A549 (cell line): ENCODE data around the gene PROCA1. TPM values are rescaled to one million over a fixed set of nuclear protein-coding genes. Genes with fewer than 3 reads are reported as not detected.

Experiments used
- CBX8 ChIP-seq: fragments of 200-600 bp; sonication (generic); IDR thresholded peaks from 2 replicates; pipeline ENCODE4 v1.6.1; 2016
- EHF ChIP-seq: fragments of 250-450 bp; sonication (Bioruptor Pico); IDR thresholded peaks from 2 replicates; pipeline ENCODE4 v1.5.0; 2020; ENCODE audit warnings: mild to moderate bottlenecking
- EP300 ChIP-seq, 2 experiments: fragments of >200 bp; sonication (Bioruptor Twin); formaldehyde crosslinking; IDR thresholded peaks; 2 replicates in 1 of 2; 3 replicates in 1 of 2; pipeline ENCODE4 v1.6.1; 2016 to 2017
- FOSL2 ChIP-seq, 2 experiments: fragments of 450-650 bp in 1 of 2; fragments of >200 bp in 1 of 2; sonication (Bioruptor Twin) in 1 of 2; formaldehyde crosslinking; IDR thresholded peaks; 2 replicates each; pipeline versions ENCODE4 v1.5.0 to v1.6.1; 2016 to 2020; ENCODE audit warnings: mild to moderate bottlenecking in 1 of 2, moderate library complexity in 1 of 2
- HOXA7 ChIP-seq: fragments of 250-450 bp; sonication (Bioruptor Pico); IDR thresholded peaks from 2 replicates; pipeline ENCODE4 v1.5.0; 2020; ENCODE audit warnings: mild to moderate bottlenecking, moderate library complexity
- JUN ChIP-seq, 2 experiments: fragments of >200 bp; sonication (Bioruptor Twin); formaldehyde crosslinking; IDR thresholded peaks; 2 replicates in 1 of 2; 3 replicates in 1 of 2; pipeline ENCODE4 v1.6.1; 2016 to 2017
- JUNB ChIP-seq: fragments of >200 bp; sonication (Bioruptor Twin); formaldehyde crosslinking; IDR thresholded peaks from 2 replicates; pipeline ENCODE4 v1.6.1; 2016
- KDM1A ChIP-seq: fragments of 200-600 bp; sonication (generic); IDR thresholded peaks from 2 replicates; pipeline ENCODE4 v1.6.1; 2016; ENCODE audit warnings: low read depth, mild to moderate bottlenecking
- MAZ ChIP-seq: fragments of 150-350 bp; IDR thresholded peaks from 2 replicates; pipeline ENCODE4 v1.6.1; 2014; ENCODE audit warnings: antibody characterized with exemption, low read depth, low read length, borderline replicate concordance
- MYC ChIP-seq: IDR thresholded peaks from 2 replicates; pipeline ENCODE4 v1.6.1; 2012; ENCODE audit warnings: mild to moderate bottlenecking, inconsistent platforms, low read length, improper control_type of control experiment, borderline replicate concordance
- NFE2L2 ChIP-seq: fragments of 150-350 bp; conservative IDR thresholded peaks from 2 replicates; pipeline ENCODE4 v1.6.1; 2014; ENCODE audit warnings: low read length
- NPAS2 ChIP-seq: fragments of 250-450 bp; sonication (Bioruptor Pico); IDR thresholded peaks from 2 replicates; pipeline ENCODE4 v1.8.0; 2022; ENCODE audit warnings: mild to moderate bottlenecking, moderate library complexity, borderline replicate concordance
- NR3C1 ChIP-seq: fragments of >200 bp; sonication (Bioruptor Twin); formaldehyde crosslinking; IDR thresholded peaks from 3 replicates; pipeline ENCODE4 v1.6.1; 2017
- POLR2A ChIP-seq: IDR thresholded peaks from 2 replicates; pipeline ENCODE4 v1.6.1; 2012; ENCODE audit warnings: mild to moderate bottlenecking, low read length
- POLR2AphosphoS2 ChIP-seq: conservative IDR thresholded peaks from 2 replicates; pipeline ENCODE4 v1.6.1; 2012; ENCODE audit warnings: low read length, improper control_type of control experiment, inconsistent platforms
- RAD21 ChIP-seq, 2 experiments: fragments of >200 bp in 1 of 2; sonication (Bioruptor Twin) in 1 of 2; formaldehyde crosslinking in 1 of 2; IDR thresholded peaks in 1 of 2; conservative IDR thresholded peaks in 1 of 2; 2 replicates in 1 of 2; 3 replicates in 1 of 2; pipeline ENCODE4 v1.6.1; 2012 to 2018; ENCODE audit warnings: inconsistent platforms in 1 of 2
- RFX5 ChIP-seq: fragments of 450-650 bp; IDR thresholded peaks from 2 replicates; pipeline ENCODE4 v1.7.1; 2014; ENCODE audit warnings: antibody characterized with exemption, mild to moderate bottlenecking, moderate library complexity
- RNF2 ChIP-seq: fragments of 200-600 bp; sonication (generic); IDR thresholded peaks from 2 replicates; pipeline ENCODE4 v1.6.1; 2016; ENCODE audit warnings: low read depth, mild to moderate bottlenecking, antibody characterized with exemption, moderate library complexity, borderline replicate concordance
- SMC3 ChIP-seq: fragments of >200 bp; sonication (Bioruptor Twin); formaldehyde crosslinking; IDR thresholded peaks from 3 replicates; pipeline ENCODE4 v1.6.1; 2018; ENCODE audit warnings: inconsistent platforms
- TFCP2L1 ChIP-seq: fragments of 250-450 bp; sonication (Bioruptor Pico); IDR thresholded peaks from 2 replicates; pipeline ENCODE4 v1.5.0; 2021; ENCODE audit warnings: mild to moderate bottlenecking
- TP53 ChIP-seq: fragments of 250-450 bp; sonication (Bioruptor Pico); IDR thresholded peaks from 2 replicates; pipeline ENCODE4 v1.5.0; 2021; ENCODE audit warnings: mild to moderate bottlenecking, moderate library complexity
- ZFP36 ChIP-seq: fragments of 450-650 bp; IDR thresholded peaks from 2 replicates; pipeline ENCODE4 v1.6.1; 2014; ENCODE audit warnings: borderline replicate concordance; ENCODE audit not compliant: partially characterized antibody
- ZNF302 ChIP-seq: fragments of 250-450 bp; sonication (Bioruptor Pico); IDR thresholded peaks from 2 replicates; pipeline ENCODE4 v1.9.0; 2021; ENCODE audit warnings: inconsistent platforms, mild to moderate bottlenecking, moderate library complexity
- ZSCAN20 ChIP-seq: fragments of 250-450 bp; sonication (Bioruptor Pico); IDR thresholded peaks from 2 replicates; pipeline ENCODE4 v1.8.0; 2022; ENCODE audit warnings: mild to moderate bottlenecking, moderate library complexity
- polyA plus RNA-seq, 4 experiments: library from polyadenylated mRNA; depleted of rRNA in 3 of 4; stranded (reverse); fragments of >200 nt; fragmentation: RNase III in 1 of 4; extraction: RNeasy Plus Mini Kit Qiagen cat#74134 plus additional on column Dnase treatment in 1 of 4; gene quantifications; 2 replicates in 3 of 4; 3 replicates in 1 of 4; pipeline ENCODE4 v1.2.3, GENCODE V29; 2011 to 2017
- TF ChIP-seq, protein P1 (sequence below): fragments of >200 bp; sonication (Bioruptor Twin); formaldehyde crosslinking; IDR thresholded peaks from 3 replicates; pipeline ENCODE4 v1.6.1; 2016
- TF ChIP-seq, protein P2 (sequence below): fragments of 250-450 bp; sonication (Bioruptor Pico); IDR thresholded peaks from 2 replicates; pipeline ENCODE4 v1.5.0; 2021; ENCODE audit warnings: mild to moderate bottlenecking, moderate library complexity, borderline replicate concordance
- TF ChIP-seq, protein P3 (sequence below): fragments of 150-350 bp; IDR thresholded peaks from 2 replicates; pipeline ENCODE4 v1.6.1; 2014; ENCODE audit warnings: low read depth, mild to moderate bottlenecking, low read length
- TF ChIP-seq, protein P4 (sequence below): fragments of >200 bp; sonication (Bioruptor Twin); formaldehyde crosslinking; IDR thresholded peaks from 2 replicates; pipeline ENCODE4 v1.6.1; 2016
- TF ChIP-seq, protein P5 (sequence below): IDR thresholded peaks from 2 replicates; pipeline ENCODE4 v1.6.1; 2012; ENCODE audit warnings: low read depth, borderline replicate concordance
- TF ChIP-seq, protein P6 (sequence below): fragments of 200-600 bp; sonication (generic); IDR thresholded peaks from 2 replicates; pipeline ENCODE4 v1.6.1; 2016; ENCODE audit warnings: antibody characterized with exemption, mild to moderate bottlenecking, moderate library complexity
- TF ChIP-seq, protein P7 (sequence below): fragments of 450-650 bp; IDR thresholded peaks from 2 replicates; pipeline ENCODE4 v1.6.1; 2014; ENCODE audit warnings: antibody characterized with exemption

Gene PROCA1
- polyA plus RNA-seq, 2 of the 4 experiments (the other 2 are of a cell fraction) = 4.0 to 4.9 TPM

DNA sequence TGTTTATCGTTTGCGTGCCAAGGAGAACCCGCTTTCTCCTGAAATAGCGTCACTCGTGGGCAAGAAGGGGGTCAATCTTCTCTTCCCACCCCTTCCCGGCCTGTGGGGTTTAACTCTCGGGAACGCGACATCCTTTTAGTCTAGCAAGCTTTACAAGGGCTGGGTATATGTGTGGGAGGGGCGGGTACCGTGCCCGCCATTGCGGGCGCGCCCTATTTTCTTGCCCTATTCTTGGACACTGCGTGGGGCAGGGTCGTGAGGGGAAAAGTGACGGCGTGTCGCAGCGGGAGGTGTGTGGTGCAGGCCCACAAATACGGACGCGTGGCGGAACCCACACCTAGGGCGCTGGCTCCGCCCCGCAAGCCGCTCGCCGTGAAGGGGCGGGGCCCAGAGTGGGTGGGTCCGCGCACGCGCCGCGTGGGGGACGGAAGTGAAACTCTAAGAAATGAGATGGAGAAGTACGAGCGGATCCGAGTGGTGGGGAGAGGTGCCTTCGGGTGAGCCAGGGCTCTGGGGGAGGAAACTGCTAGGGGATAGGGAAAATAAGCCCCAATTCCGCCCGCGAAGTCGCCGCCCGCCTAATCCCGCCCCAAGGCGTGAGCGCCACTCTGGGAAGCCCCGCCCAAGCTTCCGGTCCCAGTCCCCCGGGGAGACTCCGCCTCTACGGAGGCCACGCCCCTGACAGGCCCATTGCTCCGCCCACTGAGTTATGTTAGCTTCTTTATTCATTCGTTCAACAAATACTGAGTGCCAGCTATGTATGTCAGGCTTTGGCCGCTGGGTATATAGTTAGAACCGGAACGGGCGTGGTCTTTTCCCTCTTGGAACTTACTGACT is 16.9 kb upstream of the PROCA1 start, which contains the start of gene NEK8 (continued):
- TF ChIP-seq, protein P1, sequence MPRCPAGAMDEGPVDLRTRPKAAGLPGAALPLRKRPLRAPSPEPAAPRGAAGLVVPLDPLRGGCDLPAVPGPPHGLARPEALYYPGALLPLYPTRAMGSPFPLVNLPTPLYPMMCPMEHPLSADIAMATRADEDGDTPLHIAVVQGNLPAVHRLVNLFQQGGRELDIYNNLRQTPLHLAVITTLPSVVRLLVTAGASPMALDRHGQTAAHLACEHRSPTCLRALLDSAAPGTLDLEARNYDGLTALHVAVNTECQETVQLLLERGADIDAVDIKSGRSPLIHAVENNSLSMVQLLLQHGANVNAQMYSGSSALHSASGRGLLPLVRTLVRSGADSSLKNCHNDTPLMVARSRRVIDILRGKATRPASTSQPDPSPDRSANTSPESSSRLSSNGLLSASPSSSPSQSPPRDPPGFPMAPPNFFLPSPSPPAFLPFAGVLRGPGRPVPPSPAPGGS = peak; percentile 83; the same call in 2 of the 3 replicates
- TF ChIP-seq, protein P2, sequence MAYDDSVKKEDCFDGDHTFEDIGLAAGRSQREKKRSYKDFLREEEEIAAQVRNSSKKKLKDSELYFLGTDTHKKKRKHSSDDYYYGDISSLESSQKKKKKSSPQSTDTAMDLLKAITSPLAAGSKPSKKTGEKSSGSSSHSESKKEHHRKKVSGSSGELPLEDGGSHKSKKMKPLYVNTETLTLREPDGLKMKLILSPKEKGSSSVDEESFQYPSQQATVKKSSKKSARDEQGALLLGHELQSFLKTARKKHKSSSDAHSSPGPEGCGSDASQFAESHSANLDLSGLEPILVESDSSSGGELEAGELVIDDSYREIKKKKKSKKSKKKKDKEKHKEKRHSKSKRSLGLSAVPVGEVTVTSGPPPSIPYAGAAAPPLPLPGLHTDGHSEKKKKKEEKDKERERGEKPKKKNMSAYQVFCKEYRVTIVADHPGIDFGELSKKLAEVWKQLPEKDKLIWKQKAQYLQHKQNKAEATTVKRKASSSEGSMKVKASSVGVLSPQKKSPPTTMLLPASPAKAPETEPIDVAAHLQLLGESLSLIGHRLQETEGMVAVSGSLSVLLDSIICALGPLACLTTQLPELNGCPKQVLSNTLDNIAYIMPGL (CRISPR knock-in tag) = no peak
- no peak for TF ChIP-seq NPAS2 (CRISPR knock-in tag)
- TF ChIP-seq RAD21 (conservative IDR thresholded peaks at IDR 0.05 in 1 of 2, IDR thresholded peaks at IDR 0.05 in 1 of 2) = no peak
- TF ChIP-seq EP300 (IDR thresholded peaks at IDR 0.05) = no peak
- no peak for TF ChIP-seq MAZ
- TF ChIP-seq ZFP36 = no peak
- TF ChIP-seq TFCP2L1 (CRISPR knock-in tag) = 0 out of 2 replicates have a peak, but pooled peaks have one; percentile 26
- TF ChIP-seq, protein P3, sequence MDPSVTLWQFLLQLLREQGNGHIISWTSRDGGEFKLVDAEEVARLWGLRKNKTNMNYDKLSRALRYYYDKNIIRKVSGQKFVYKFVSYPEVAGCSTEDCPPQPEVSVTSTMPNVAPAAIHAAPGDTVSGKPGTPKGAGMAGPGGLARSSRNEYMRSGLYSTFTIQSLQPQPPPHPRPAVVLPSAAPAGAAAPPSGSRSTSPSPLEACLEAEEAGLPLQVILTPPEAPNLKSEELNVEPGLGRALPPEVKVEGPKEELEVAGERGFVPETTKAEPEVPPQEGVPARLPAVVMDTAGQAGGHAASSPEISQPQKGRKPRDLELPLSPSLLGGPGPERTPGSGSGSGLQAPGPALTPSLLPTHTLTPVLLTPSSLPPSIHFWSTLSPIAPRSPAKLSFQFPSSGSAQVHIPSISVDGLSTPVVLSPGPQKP = peak; percentile 51; the same call in 1 of the 2 replicates
- TF ChIP-seq SMC3 = no peak
- no peak for TF ChIP-seq ZNF302 (CRISPR knock-in tag)
- TF ChIP-seq POLR2AphosphoS2 = no peak
- no peak for TF ChIP-seq NFE2L2
- TF ChIP-seq RFX5 = no peak
- TF ChIP-seq JUN (IDR thresholded peaks at IDR 0.05) = peak; percentile 83 to 85
- no peak for TF ChIP-seq TP53 (CRISPR knock-in tag)
- no peak for TF ChIP-seq ZSCAN20 (CRISPR knock-in tag)
- TF ChIP-seq, protein P4, sequence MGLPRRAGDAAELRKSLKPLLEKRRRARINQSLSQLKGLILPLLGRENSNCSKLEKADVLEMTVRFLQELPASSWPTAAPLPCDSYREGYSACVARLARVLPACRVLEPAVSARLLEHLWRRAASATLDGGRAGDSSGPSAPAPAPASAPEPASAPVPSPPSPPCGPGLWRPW = no peak
- peak; percentile 71; the same call in 1 of the 2 replicates for TF ChIP-seq RNF2
- TF ChIP-seq FOSL2 (IDR thresholded peaks at IDR 0.05) = no peak
- no peak for TF ChIP-seq FOSL2 (CRISPR knock-in tag; IDR thresholded peaks at IDR 0.05)
- no peak for TF ChIP-seq CBX8
- TF ChIP-seq, protein P5, sequence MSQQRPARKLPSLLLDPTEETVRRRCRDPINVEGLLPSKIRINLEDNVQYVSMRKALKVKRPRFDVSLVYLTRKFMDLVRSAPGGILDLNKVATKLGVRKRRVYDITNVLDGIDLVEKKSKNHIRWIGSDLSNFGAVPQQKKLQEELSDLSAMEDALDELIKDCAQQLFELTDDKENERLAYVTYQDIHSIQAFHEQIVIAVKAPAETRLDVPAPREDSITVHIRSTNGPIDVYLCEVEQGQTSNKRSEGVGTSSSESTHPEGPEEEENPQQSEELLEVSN = peak; percentile 49; the same call in 1 of the 2 replicates
- TF ChIP-seq, protein P6, sequence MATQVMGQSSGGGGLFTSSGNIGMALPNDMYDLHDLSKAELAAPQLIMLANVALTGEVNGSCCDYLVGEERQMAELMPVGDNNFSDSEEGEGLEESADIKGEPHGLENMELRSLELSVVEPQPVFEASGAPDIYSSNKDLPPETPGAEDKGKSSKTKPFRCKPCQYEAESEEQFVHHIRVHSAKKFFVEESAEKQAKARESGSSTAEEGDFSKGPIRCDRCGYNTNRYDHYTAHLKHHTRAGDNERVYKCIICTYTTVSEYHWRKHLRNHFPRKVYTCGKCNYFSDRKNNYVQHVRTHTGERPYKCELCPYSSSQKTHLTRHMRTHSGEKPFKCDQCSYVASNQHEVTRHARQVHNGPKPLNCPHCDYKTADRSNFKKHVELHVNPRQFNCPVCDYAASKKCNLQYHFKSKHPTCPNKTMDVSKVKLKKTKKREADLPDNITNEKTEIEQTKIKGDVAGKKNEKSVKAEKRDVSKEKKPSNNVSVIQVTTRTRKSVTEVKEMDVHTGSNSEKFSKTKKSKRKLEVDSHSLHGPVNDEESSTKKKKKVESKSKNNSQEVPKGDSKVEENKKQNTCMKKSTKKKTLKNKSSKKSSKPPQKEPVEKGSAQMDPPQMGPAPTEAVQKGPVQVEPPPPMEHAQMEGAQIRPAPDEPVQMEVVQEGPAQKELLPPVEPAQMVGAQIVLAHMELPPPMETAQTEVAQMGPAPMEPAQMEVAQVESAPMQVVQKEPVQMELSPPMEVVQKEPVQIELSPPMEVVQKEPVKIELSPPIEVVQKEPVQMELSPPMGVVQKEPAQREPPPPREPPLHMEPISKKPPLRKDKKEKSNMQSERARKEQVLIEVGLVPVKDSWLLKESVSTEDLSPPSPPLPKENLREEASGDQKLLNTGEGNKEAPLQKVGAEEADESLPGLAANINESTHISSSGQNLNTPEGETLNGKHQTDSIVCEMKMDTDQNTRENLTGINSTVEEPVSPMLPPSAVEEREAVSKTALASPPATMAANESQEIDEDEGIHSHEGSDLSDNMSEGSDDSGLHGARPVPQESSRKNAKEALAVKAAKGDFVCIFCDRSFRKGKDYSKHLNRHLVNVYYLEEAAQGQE = 0 out of 2 replicates have a peak, but pooled peaks have one; percentile 30
- TF ChIP-seq, protein P7, sequence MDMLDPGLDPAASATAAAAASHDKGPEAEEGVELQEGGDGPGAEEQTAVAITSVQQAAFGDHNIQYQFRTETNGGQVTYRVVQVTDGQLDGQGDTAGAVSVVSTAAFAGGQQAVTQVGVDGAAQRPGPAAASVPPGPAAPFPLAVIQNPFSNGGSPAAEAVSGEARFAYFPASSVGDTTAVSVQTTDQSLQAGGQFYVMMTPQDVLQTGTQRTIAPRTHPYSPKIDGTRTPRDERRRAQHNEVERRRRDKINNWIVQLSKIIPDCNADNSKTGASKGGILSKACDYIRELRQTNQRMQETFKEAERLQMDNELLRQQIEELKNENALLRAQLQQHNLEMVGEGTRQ = no peak
- 0 out of 2 replicates have a peak, but pooled peaks have one; percentile 23 for TF ChIP-seq EHF (CRISPR knock-in tag)
- peak; percentile 85; the same call in 1 of the 2 replicates for TF ChIP-seq HOXA7
- TF ChIP-seq JUNB = no peak
- TF ChIP-seq POLR2A = peak; percentile 77; the same call in 1 of the 2 replicates
- TF ChIP-seq NR3C1 = no peak
- TF ChIP-seq MYC = peak; percentile 32; the same call in 1 of the 2 replicates
- 0 out of 2 replicates have a peak, but pooled peaks have one; percentile 19 for TF ChIP-seq KDM1A
